ENCODE data around the gene BMS1.

Gene BMS1

GRCh38 chr10:42780456-42780855 is 2.1 kb upstream of the BMS1 start:
- no peaks in the 10 kb centered on the region for H3K9me3 ChIP-seq (ENCODE audit: insufficient read depth, low read length)
- no peak overlapping the region for H2AFZ ChIP-seq (ENCODE audit: low read depth, low read length, severe bottlenecking)
- H3K27me3 ChIP-seq (ENCODE audit: low read length) = no peaks in the 10 kb centered on the region
- peaks cover 17% of the 10 kb centered on the region for H3K79me2 ChIP-seq (ENCODE audit: insufficient read depth, low read length)
- H4K20me1 ChIP-seq (ENCODE audit: low read depth, low read length) = no peaks in the 10 kb centered on the region
- TF ChIP-seq CTCF (IDR thresholded peaks at IDR 0.05; ENCODE audit: insufficient read depth, low read length, poor library complexity, severe bottlenecking) (no peak), EZH2phosphoT487 (conservative IDR thresholded peaks at IDR 0.05; ENCODE audit: low read length) (no peak)
- no peaks in the 10 kb centered on the region for H3F3A ChIP-seq (ENCODE audit: insufficient read depth)
- no peak overlapping the region for H3K9ac ChIP-seq (ENCODE audit: low read length)
- no peaks in the 10 kb centered on the region for H3K9me2 ChIP-seq (replicated peaks; ENCODE audit: insufficient read depth, low read length)
- H3K27ac ChIP-seq (ENCODE audit: low read depth, low read length) = no peak overlapping the region
- no peaks in the 10 kb centered on the region for H3K36me3 ChIP-seq (ENCODE audit: low read length)
- no peak overlapping the region for H3K4me2 ChIP-seq (ENCODE audit: low read depth, low read length, poor library complexity, severe bottlenecking)
- H3K4me3 ChIP-seq (ENCODE audit: insufficient read depth, low read length, poor library complexity, severe bottlenecking) = no peak overlapping the region

- peak overlapping the region; percentile 30; the same call in 1 of the 2 replicates for H3K27ac ChIP-seq (ENCODE audit: low read depth, low read length)
- no peak for TF ChIP-seq CTCF (IDR thresholded peaks at IDR 0.05; ENCODE audit: insufficient read depth, low read length, poor library complexity, severe bottlenecking)
- no peak for TF ChIP-seq EZH2phosphoT487 (conservative IDR thresholded peaks at IDR 0.05; ENCODE audit: low read length)
Measured at GRCh38 chr10:42781893-42782445, 626 bp upstream of the BMS1 start.

GRCh38 chr10:42783181-42783549 is 570 bp downstream of the BMS1 start:
- no peak for TF ChIP-seq EZH2phosphoT487 (conservative IDR thresholded peaks at IDR 0.05; ENCODE audit: low read length)
- no peak for TF ChIP-seq CTCF (IDR thresholded peaks at IDR 0.05; ENCODE audit: insufficient read depth, low read length, poor library complexity, severe bottlenecking)
- Histone ChIP-seq H3K36me3 (ENCODE audit: low read length) (peaks cover 8% of the 10 kb centered on the region; the same call in 1 of the 2 replicates), H3K27me3 (ENCODE audit: low read length) (no peaks in the 10 kb centered on the region), H2AFZ (ENCODE audit: low read depth, low read length, severe bottlenecking) (peak overlapping the region; percentile 96), H3K4me2 (ENCODE audit: low read depth, low read length, poor library complexity, severe bottlenecking) (peak overlapping the region; percentile 77), H3K9me3 (ENCODE audit: insufficient read depth, low read length) (no peaks in the 10 kb centered on the region), H3K9me2 (replicated peaks; ENCODE audit: insufficient read depth, low read length) (no peaks in the 10 kb centered on the region), H3K9ac (ENCODE audit: low read length) (peak overlapping the region; percentile 68), H4K20me1 (ENCODE audit: low read depth, low read length) (no peaks in the 10 kb centered on the region), H3K27ac (ENCODE audit: low read depth, low read length) (no peak overlapping the region), H3F3A (ENCODE audit: insufficient read depth) (no peaks in the 10 kb centered on the region), H3K79me2 (ENCODE audit: insufficient read depth, low read length) (peaks cover 19% of the 10 kb centered on the region), H3K4me3 (ENCODE audit: insufficient read depth, low read length, poor library complexity, severe bottlenecking) (peak overlapping the region; percentile 69)

More at GRCh38 chr10:42781893-42782445, 626 bp upstream of the BMS1 start:
- Histone ChIP-seq H3K36me3 (ENCODE audit: low read length) (peaks cover 4% of the 10 kb centered on the region; the same call in 1 of the 2 replicates), H3K4me2 (ENCODE audit: low read depth, low read length, poor library complexity, severe bottlenecking) (peak overlapping the region; percentile 67), H3K27me3 (ENCODE audit: low read length) (no peaks in the 10 kb centered on the region), H3K4me3 (ENCODE audit: insufficient read depth, low read length, poor library complexity, severe bottlenecking) (peak overlapping the region; percentile 69), H3K79me2 (ENCODE audit: insufficient read depth, low read length) (peaks cover 19% of the 10 kb centered on the region), H3K9me2 (replicated peaks; ENCODE audit: insufficient read depth, low read length) (no peaks in the 10 kb centered on the region), H3F3A (ENCODE audit: insufficient read depth) (no peaks in the 10 kb centered on the region), H3K9me3 (ENCODE audit: insufficient read depth, low read length) (no peaks in the 10 kb centered on the region), H3K9ac (ENCODE audit: low read length) (peak overlapping the region; percentile 68), H2AFZ (ENCODE audit: low read depth, low read length, severe bottlenecking) (peak overlapping the region; percentile 96), H4K20me1 (ENCODE audit: low read depth, low read length) (no peaks in the 10 kb centered on the region)

Data from SU-DHL-6 (cell line).